ENCODE results near the gene COL10A1. TPM values are rescaled to one million over a fixed set of nuclear protein-coding genes. Genes with fewer than 3 reads are reported as not detected.

Gene COL10A1
- total RNA-seq, 1 donor from 2014 or later, result not detected

GRCh38 chr6:116111552-116112528, 14.1 kb downstream of the COL10A1 start:
- peaks cover 0 to 4% of the 10 kb centered on the region in 2 donors for H3K4me1 ChIP-seq
- H3K4me3 ChIP-seq, result no peak overlapping the region
- intact Hi-C loops (cut with DNase I), result no loop called here
- peak in 2 of 3 experiments; percentile 10 to 32 for TF ChIP-seq CTCF (IDR thresholded peaks at IDR 0.05)
- H3K9me3 ChIP-seq, result no peaks in the 10 kb centered on the region
- no peak for DNase-seq (ENCODE audit: low spot score in 2 of 2)
- no peak overlapping the region for H3K27ac ChIP-seq
- H3K36me3 ChIP-seq, result peaks cover 42 to 71% of the 10 kb centered on the region in 2 donors
- no peaks in the 10 kb centered on the region for H3K27me3 ChIP-seq

GRCh38 chr6:116108836-116109235, 17.1 kb downstream of the COL10A1 start:
- Histone ChIP-seq H3K27me3 (no peaks in the 10 kb centered on the region), H3K9me3 (no peaks in the 10 kb centered on the region), H3K36me3 (peaks cover 38 to 48% of the 10 kb centered on the region in 2 donors), H3K27ac (no peak overlapping the region), H3K4me3 (no peak overlapping the region), H3K4me1 (peaks cover 0 to 18% of the 10 kb centered on the region in 2 donors)
- intact Hi-C loops (cut with DNase I), result loop anchor here (10.0 kb wide), 1 partner anchor 174 kb away; no protein-coding TSS in a partner anchor
- DNase-seq (ENCODE audit: low spot score in 2 of 2), result no peak
- TF ChIP-seq CTCF (IDR thresholded peaks at IDR 0.05), result no peak

- no peak overlapping the region for H3K4me3 ChIP-seq
- H3K9me3 ChIP-seq, result no peaks in the 10 kb centered on the region
- peaks cover 9 to 30% of the 10 kb centered on the region in 2 donors for H3K4me1 ChIP-seq
- H3K27me3 ChIP-seq, result no peaks in the 10 kb centered on the region
- intact Hi-C loops (cut with DNase I), result loop anchor here (10.0 kb wide), 1 partner anchor 171 kb away; no protein-coding TSS in a partner anchor
- no peak for TF ChIP-seq CTCF (IDR thresholded peaks at IDR 0.05)
- H3K27ac ChIP-seq, result no peak overlapping the region
- peaks cover 15 to 27% of the 10 kb centered on the region in 2 donors for H3K36me3 ChIP-seq
- no peak for DNase-seq (ENCODE audit: low spot score in 2 of 2)
These were observed 19.8 kb downstream of the COL10A1 start for GRCh38 chr6:116106146-116106545.

- intact Hi-C loops (cut with DNase I), result loop anchor here (10.0 kb wide), 1 partner anchor 170 kb away; no protein-coding TSS in a partner anchor
- H3K4me3 ChIP-seq, result no peak overlapping the region
- no peak for TF ChIP-seq CTCF (IDR thresholded peaks at IDR 0.05)
- H3K36me3 ChIP-seq, result peaks cover 6 to 18% of the 10 kb centered on the region in 2 donors
- no peak for DNase-seq (ENCODE audit: low spot score in 2 of 2)
- no peaks in the 10 kb centered on the region for H3K27me3 ChIP-seq
- no peak overlapping the region for H3K27ac ChIP-seq
- H3K4me1 ChIP-seq, result peaks cover 9 to 30% of the 10 kb centered on the region in 2 donors
- H3K9me3 ChIP-seq, result no peaks in the 10 kb centered on the region
These were observed 20.7 kb downstream of the COL10A1 start for GRCh38 chr6:116105247-116105646.

GRCh38 chr6:116104636-116105035, 21.3 kb downstream of the COL10A1 start:
- intact Hi-C loops (cut with DNase I), result loop anchor here (10.0 kb wide), 1 partner anchor 170 kb away; no protein-coding TSS in a partner anchor
- no peak overlapping the region for H3K27ac ChIP-seq

More at GRCh38 chr6:116104636-116105035, 21.3 kb downstream of the COL10A1 start:
- Histone ChIP-seq H3K27me3 (no peaks in the 10 kb centered on the region), H3K4me1 (peaks cover 9 to 31% of the 10 kb centered on the region in 2 donors), H3K4me3 (no peak overlapping the region), H3K9me3 (no peaks in the 10 kb centered on the region), H3K36me3 (peaks cover 0 to 12% of the 10 kb centered on the region in 2 donors)
- no peak for DNase-seq (ENCODE audit: low spot score in 2 of 2)
- no peak for TF ChIP-seq CTCF (IDR thresholded peaks at IDR 0.05)

Data from ascending aorta (tissue), 2 donors.